Esophagus squamous epithelium (tissue), 4 donors: ENCODE measurements around the gene CNTNAP2.

ENCODE experiments used
- POLR2A ChIP-seq, 4 donors: fragments of 450-650 bp; IDR thresholded peaks; one replicate each; pipeline ENCODE4 v1.6.1; 2017; ENCODE audit warnings: antibody characterized with exemption in 4 of 4, mild to moderate bottlenecking in 4 of 4, moderate library complexity in 3 of 4
- TF ChIP-seq, protein P1 (sequence below), 6 experiments: fragments of 450-650 bp in 4 of 6; fragments of 200-600 bp in 2 of 6; sonication (generic) in 2 of 6; IDR thresholded peaks; one replicate each; pipeline ENCODE4 v1.5.1; 2016 to 2019; ENCODE audit warnings: antibody characterized with exemption in 6 of 6, mild to moderate bottlenecking in 4 of 6, moderate library complexity in 4 of 6

DNA sequence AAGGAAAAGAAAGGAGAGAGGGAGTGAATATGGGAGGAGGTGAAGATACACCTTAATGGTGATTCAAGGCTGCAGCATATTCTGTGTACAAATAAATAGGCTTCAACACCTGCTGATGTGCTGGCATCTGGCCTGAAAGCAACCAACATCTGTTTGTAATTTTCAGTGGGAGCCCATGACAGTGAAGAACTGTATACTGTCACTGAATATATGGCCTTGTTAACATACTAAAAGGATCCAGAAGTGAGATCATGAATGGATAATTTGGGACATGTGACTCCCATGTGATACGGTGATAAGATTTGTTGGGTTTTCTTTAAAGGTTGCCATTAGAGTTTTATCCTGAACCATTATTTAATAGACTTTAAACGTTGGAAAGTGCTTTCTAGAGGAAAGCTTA lies 459.3 kb downstream of the CNTNAP2 start:
- TF ChIP-seq, protein P1, sequence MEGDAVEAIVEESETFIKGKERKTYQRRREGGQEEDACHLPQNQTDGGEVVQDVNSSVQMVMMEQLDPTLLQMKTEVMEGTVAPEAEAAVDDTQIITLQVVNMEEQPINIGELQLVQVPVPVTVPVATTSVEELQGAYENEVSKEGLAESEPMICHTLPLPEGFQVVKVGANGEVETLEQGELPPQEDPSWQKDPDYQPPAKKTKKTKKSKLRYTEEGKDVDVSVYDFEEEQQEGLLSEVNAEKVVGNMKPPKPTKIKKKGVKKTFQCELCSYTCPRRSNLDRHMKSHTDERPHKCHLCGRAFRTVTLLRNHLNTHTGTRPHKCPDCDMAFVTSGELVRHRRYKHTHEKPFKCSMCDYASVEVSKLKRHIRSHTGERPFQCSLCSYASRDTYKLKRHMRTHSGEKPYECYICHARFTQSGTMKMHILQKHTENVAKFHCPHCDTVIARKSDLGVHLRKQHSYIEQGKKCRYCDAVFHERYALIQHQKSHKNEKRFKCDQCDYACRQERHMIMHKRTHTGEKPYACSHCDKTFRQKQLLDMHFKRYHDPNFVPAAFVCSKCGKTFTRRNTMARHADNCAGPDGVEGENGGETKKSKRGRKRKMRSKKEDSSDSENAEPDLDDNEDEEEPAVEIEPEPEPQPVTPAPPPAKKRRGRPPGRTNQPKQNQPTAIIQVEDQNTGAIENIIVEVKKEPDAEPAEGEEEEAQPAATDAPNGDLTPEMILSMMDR (IDR thresholded peaks at IDR 0.05): no peak
- TF ChIP-seq POLR2A (IDR thresholded peaks at IDR 0.05): no peak
